GM18499 (cell line): ENCODE measurements around the gene DPYSL5.
"Not testable (repeated sequence)": the region's sequence is repeated elsewhere in the genome, so short reads cannot be mapped to it uniquely, and the experiment has no call there.

Experiments
- ATAC-seq: cut with Tn5 transposase; IDR thresholded peaks from one replicate; pipeline ENCODE4 v1.9.1; 2021; ENCODE audit warnings: moderate number of reproducible peaks; ENCODE audit not compliant: insufficient read depth, unreplicated experiment

The DPYSL5 gene

GRCh38 chr2:26870585-26871095, 22.7 kb downstream of the DPYSL5 start:
- ATAC-seq: no peak

GRCh38 chr2:26873286-26873983, 25.5 kb downstream of the DPYSL5 start:
- no peak for ATAC-seq

- ATAC-seq: no peak
Observed at GRCh38 chr2:26874514-26874913, 26.6 kb downstream of the DPYSL5 start.

DNA sequence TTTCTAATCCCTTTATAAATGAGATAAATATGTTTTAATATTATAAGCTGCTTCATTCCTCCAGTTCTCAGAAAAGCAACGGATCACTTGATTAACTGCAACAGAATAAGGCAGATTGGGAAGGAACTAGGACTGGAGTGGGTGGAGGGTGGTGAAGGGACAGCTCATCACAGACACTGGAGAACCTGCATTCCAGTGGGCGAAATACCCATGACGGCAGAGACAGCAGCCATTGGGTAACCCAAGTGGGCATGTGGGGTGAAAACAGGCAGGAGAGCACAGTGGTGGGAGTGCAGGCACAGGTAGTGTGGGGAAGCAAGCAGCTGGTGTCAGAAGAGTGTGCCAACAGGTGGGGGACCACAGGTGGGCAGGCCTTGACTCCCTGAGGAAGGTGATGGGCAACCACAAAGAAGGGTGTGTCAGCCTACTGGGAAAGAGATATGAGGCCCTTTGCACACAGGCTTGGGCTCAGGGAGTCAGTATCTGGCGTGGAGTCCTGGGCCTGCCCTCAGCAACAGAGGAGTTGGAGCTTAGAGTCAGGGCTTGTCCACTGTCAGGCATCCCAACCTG, 27.2 kb downstream of the DPYSL5 start:
- ATAC-seq: no peak

GRCh38 chr2:26875808-26876207, 27.9 kb downstream of the DPYSL5 start:
- no peak for ATAC-seq

DNA sequence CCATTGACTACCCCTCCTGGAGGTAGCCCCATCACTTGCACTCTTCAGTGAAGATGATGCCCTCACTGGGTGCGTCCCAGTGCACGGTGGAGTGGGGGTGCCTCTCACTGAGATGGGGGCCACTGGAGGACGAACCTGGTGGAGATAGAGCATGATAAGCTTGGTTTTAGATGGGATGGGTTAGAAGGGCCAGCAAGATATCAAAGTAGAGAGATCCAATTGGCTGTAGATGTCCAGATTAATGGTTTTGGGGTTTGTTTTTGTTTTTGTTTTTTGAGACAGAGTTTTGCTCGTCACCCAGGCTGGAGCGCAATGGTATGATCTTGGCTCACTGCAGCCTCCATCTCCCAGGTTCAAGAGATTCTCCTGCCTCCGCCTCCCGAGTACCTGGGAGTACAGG, 28.3 kb downstream of the DPYSL5 start:
- ATAC-seq: no peak

GRCh38 chr2:26877276-26877675, 29.3 kb downstream of the DPYSL5 start:
- no peak for ATAC-seq

GRCh38 chr2:26880161-26880560, 32.2 kb downstream of the DPYSL5 start:
- no peak for ATAC-seq

DNA sequence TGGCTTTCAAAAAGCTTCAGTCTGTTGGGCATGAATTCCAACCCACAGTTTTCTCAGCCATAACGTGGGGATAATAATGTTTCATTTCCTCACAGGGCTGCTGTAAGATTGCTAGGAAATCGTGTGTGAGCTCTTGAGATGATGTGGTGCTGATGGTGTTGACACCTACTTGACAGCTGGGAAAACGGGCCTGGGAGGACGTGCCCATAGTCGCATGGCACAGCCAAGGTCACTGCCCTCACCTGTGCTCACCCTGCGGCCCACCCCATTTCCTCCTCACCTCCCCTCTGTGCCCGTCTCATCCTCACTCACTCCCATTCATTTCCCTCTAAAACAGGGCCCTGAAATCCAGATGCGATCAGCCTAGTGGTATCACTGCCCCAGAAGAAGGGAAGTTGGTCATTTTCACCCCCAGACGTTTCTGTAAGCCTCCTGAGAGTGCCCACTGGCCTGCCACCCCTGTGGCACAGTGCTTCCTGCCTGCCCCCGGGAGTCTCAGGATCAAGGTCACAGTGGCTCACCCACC, 33.0 kb downstream of the DPYSL5 start:
- ATAC-seq: no peak

GRCh38 chr2:26882220-26882619, 34.3 kb downstream of the DPYSL5 start:
- ATAC-seq: not testable (repeated sequence)

GRCh38 chr2:26883956-26884355, 36.0 kb downstream of the DPYSL5 start:
- ATAC-seq: no peak

DNA sequence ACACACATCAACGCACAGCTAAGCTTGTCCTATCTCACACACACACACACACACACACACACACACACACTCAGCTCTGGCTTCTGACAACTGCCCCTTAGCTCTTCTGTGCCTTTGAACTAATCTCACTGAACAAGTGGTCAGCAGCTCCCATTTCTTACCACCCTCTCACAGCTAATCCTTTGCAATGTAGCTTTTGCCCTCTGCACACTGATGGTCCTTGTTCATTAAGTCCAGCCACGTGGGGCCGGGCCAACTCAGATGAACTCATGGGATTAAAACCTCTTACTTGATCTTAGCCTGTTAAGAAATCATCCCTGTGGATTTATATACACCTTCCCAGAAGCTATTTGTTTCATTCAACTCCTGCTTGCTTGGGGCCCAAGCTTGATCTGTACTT, 36.6 kb downstream of the DPYSL5 start:
- no peak for ATAC-seq

GRCh38 chr2:26885651-26886329, 37.9 kb downstream of the DPYSL5 start:
- no peak for ATAC-seq

GRCh38 chr2:26886736-26887135, 38.8 kb downstream of the DPYSL5 start:
- ATAC-seq: no peak

GRCh38 chr2:26887151-26887550, 39.2 kb downstream of the DPYSL5 start:
- no peak for ATAC-seq

DNA sequence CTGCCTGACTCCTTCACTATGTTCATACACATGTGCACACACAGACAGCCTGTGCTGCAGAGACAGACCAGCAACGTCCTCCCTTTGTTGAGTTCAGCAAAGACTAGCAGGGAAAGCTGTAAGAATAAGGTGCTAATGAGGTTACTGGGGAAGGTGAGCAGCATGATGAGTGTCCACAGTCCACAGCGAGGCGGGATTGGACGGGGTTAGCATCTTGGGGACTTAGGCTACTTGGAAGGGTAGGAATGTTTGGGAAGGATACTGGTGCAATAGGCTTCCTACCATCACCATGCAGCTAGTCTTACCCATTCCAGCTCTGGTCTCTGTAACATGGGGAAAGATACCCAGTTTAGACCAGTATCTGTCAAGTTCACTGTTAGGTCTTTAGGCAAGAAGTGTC, 41.9 kb downstream of the DPYSL5 start:
- no peak for ATAC-seq

DNA sequence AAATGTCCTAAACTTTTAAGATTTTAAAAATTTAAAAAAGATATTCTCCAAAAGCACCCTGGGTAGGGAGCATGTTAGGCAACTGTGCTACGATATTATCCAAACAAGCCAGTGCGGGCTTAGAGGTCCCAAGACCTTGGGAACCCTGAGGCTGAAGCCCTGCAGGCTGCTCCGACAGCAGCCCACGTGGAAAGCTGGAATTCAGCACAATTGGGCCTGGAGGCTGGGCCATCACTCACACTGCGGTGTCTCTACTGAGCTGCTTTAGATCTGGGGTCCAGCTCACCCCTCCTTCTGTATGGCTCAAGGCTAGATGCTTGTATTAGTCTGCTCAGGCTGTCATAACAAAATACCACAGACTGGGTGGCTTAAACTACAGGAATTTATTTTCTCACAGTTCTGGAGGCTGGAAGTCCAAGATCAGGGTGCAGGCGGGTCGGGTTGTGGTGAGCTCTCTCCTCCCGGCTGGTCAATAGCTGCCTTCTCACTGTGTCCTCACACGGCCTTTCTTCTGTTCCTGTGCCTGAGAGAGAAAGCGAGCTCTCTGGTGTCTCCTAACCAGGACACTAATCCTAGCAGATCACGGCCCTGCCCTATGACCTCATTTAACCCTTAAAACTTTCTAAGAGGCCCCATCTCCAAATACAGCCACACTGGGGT, 42.5 kb downstream of the DPYSL5 start:
- ATAC-seq: no peak

DNA sequence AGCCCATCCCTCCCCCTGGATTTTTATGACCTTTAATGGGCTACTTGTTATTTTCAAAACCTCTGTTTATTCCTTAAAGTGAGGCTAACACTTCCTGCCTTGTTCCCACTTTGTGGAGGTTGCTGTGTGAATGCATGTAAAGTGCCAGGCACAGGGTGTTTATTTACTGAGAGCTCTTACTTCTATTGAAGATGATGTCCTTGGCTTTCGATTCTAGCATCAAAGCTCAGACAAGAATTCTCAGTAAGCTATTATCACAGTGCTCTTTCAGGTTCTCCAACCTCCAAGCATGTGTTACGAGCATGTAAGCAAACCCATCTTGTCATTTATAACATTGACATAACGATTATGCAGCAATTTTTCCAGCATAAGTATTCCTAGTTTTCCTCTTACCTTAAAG, 44.2 kb downstream of the DPYSL5 start:
- ATAC-seq: no peak

DNA sequence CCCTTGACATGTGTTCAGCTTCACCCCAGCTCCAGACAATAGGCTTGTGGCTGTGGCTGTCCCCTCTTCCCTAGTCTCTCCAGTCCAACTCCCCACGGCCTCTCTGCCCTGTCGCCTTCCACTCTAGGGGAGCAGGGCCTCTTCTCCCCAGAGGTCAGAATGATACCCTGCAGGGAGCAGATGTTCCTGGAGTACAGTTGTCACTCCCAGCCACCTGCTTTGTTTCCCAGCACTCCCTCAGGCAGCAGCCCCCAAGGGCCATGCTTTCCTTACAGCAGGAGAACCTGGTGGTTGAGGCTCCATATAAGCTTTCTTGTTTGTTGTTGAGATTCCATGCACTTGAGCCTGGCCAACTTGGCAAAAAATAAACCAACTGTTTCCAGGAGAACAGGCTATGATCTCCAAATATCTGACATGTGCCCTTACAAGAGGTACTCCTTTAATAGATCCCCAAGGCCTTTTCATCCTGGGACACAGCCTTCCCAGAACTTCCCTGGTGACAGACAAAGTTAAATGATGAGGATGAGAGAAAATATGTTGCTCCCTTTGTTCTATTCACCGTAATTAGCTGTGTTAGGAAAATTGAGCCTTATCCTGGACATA, 45.1 kb downstream of the DPYSL5 start:
- no peak for ATAC-seq

DNA sequence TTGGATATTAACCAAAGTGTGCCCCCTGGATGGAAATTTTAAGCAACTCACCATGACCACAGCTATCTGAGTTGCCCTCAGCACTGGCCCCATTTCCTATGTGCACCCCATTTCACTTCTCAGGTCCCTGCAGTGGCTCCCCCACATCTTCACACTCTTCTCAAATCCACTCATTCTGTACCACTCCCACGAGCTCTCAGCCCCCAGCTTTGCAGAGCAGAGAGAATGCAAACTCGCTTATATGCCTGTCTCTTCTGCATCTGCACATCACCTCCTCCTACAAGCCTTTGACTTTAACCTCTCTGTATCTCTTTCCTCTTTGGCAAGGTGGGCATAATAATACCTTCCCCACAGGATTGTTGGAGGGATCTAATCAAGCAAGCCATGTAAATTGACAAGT, 46.2 kb downstream of the DPYSL5 start:
- no peak for ATAC-seq
